CD4-positive, alpha-beta T cell treated with Interleukin-6 at 100 ng/mL for 8 hours (primary cell): Measurements from ENCODE around the gene TBC1D5.
"Not testable (repeated sequence)": the region's sequence is repeated elsewhere in the genome, so short reads cannot be mapped to it uniquely, and the experiment has no call there.

Source experiments
- DNase-seq: peaks from one replicate; pipeline ENCODE4 v3.0.0-alpha.2; 2020; ENCODE audit warnings: mixed read lengths, low spot score

The TBC1D5 gene

GRCh38 chr3:17133632-17134545 is 608.5 kb downstream of the TBC1D5 start:
- DNase-seq, result no peak

GRCh38 chr3:17132286-17133115 is 609.9 kb downstream of the TBC1D5 start:
- DNase-seq, result no peak

GRCh38 chr3:17130956-17131355 is 611.5 kb downstream of the TBC1D5 start:
- DNase-seq, result no peak

GRCh38 chr3:17129556-17129955 is 612.9 kb downstream of the TBC1D5 start:
- no peak for DNase-seq

GRCh38 chr3:17128671-17129070 is 613.8 kb downstream of the TBC1D5 start:
- DNase-seq, result not testable (repeated sequence)

- no peak for DNase-seq
Observed at GRCh38 chr3:17125738-17126442, 616.5 kb downstream of the TBC1D5 start.

- DNase-seq, result no peak
Observed at GRCh38 chr3:17122758-17123157, 619.7 kb downstream of the TBC1D5 start.

GRCh38 chr3:17121336-17121735 is 621.1 kb downstream of the TBC1D5 start:
- DNase-seq, result no peak

- no peak for DNase-seq
Observed at GRCh38 chr3:17120115-17120514, 622.3 kb downstream of the TBC1D5 start.

GRCh38 chr3:17119201-17120072 is 623.0 kb downstream of the TBC1D5 start:
- DNase-seq, result no peak

- no peak for DNase-seq
Observed at GRCh38 chr3:17118771-17119170, 623.7 kb downstream of the TBC1D5 start.

GRCh38 chr3:17116007-17116600 is 626.3 kb downstream of the TBC1D5 start:
- DNase-seq, result no peak

- DNase-seq, result no peak
Observed at GRCh38 chr3:17115186-17115585, 627.2 kb downstream of the TBC1D5 start.

GRCh38 chr3:17111586-17111985 is 630.8 kb downstream of the TBC1D5 start:
- no peak for DNase-seq

GRCh38 chr3:17110660-17111396 is 631.6 kb downstream of the TBC1D5 start:
- DNase-seq, result no peak
